OCI-M2 (cell line): ENCODE data around the gene TTC7B.

ENCODE experiments used
- DNase-seq: peaks from one replicate; lab custom pipeline; 2025; ENCODE audit not compliant: unreplicated experiment; lab: John Stamatoyannopoulos, UW

The TTC7B gene

GRCh38 chr14:90567991-90568390, 248.2 kb downstream of the TTC7B start:
- DNase-seq, result no peak

DNA sequence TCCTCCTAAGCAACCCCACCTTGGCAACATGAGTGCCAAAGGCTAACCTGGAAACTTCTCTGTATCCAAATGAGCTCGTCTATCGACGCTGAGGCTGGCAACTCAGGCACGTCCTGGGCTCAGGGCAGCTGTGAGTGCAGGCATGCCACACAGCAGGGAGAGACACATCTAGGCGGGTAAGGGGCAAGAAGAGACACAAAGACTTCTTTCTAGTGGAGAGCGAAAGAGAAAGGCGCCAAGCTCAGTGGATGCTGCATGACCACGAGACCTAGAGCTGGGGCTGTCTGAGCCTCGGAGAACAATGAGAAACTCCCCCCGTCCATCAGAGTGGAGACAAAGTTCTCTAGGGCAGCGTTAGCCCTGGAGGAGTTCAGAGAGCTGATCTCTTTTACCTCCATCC, 249.0 kb downstream of the TTC7B start:
- no peak for DNase-seq

GRCh38 chr14:90566481-90566880, 249.7 kb downstream of the TTC7B start:
- no peak for DNase-seq

- no peak for DNase-seq
These were observed 251.7 kb downstream of the TTC7B start for GRCh38 chr14:90564496-90564895.

GRCh38 chr14:90562652-90563051, 253.6 kb downstream of the TTC7B start:
- DNase-seq, result no peak

GRCh38 chr14:90561920-90562319, 254.3 kb downstream of the TTC7B start:
- DNase-seq, result no peak

DNA sequence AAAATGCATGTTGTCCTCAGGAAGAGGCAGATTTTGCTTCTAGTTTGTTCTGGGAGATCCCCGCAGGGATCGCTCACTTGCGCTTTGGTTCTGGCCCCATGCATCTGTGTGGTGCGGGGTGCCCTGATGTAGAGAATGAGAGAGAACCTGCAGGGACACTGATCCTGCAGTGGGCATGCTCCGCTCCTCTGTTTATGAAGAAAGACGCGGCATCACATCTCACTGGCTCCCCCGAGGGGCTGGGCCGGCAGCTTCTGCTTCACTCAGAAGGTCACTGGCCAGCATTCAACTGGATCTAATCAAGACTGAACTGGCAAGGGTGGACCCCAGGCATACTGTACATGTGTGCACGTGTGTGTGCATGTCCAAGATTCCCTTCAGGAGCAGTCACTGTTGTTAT, 255.2 kb downstream of the TTC7B start:
- DNase-seq, result no peak

DNA sequence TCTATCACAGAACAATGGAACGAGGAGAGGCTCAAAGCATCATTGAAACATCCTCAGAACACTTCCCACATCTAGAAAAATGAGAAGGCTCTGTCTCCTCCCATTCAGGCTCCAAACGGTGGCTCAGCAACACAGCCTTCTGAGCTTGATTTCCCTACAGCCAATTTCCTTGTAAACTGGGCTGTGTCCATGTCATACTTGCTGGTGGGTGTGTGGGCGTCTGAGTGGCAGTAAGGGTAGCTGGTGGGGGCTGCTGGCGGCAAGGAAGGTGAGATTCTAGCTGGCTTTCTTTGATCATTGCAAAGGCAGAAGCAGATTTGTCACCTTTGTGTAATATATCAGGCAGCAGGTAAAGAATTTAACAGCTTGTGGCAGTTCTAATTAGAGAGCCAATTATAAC, 255.7 kb downstream of the TTC7B start:
- DNase-seq, result no peak

DNA sequence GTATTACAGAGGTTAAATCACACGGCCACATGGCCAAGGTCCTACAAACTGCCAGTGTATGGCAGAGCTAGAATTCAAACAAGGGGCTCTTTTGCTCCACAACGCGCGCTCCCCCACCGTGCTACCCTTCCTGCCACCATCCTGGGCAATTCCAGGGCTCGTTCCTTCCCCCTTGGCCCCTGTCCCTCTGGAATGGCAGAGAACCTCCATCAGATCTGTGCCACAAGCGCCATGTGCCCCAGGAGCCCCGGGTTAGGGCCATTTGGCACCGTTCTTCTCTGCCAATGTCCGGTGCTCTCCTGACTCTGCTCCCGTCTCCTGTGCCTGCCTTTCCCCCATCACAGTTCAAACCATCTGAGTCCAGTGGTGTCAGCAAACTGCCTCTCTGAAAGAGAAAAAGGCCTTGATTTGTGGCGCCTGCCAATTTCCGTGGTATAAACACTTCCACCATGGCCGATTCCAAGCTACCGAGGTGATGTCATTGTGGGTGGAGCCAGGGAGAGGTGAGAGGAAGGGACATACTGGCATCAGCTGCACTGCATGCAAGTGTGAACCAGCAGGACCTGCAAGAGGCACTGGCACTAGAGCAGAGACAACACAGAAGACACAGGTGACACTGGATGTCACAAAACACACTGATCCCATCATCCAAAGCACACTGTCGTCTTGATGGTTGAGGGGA, 256.3 kb downstream of the TTC7B start:
- no peak for DNase-seq

DNA sequence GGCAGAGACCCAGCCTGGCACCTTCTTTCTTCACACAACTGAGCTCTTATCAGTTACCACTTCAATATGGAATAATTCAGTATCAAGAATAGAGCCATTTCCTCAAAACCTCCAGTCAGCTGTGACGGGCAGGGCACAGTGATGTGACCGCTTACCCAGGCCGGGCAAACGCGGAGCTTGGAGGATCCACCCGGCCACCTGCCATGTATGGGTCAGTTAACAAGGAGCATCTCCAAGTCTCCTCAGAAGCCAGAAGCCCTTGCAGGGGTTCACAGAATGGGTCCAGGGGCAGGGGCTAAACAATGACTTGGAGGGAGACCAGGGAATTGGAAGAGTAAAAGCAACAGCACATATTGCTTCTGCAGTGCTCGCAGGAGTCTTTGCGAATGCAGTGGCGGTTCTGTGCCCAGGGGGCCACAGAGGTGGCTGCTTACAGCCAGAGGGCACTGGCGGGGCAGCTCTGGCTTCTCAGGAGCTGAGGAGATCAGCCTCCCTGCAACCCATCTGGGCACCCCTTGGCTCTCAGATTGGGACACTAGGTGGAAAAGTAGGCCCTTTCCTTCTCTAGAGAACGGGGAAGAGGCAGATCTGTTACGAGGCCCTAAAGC, 257.1 kb downstream of the TTC7B start:
- DNase-seq, result no peak

- DNase-seq, result no peak
These were observed 257.9 kb downstream of the TTC7B start for GRCh38 chr14:90558041-90558982.

GRCh38 chr14:90557516-90557915, 258.7 kb downstream of the TTC7B start:
- DNase-seq, result no peak

DNA sequence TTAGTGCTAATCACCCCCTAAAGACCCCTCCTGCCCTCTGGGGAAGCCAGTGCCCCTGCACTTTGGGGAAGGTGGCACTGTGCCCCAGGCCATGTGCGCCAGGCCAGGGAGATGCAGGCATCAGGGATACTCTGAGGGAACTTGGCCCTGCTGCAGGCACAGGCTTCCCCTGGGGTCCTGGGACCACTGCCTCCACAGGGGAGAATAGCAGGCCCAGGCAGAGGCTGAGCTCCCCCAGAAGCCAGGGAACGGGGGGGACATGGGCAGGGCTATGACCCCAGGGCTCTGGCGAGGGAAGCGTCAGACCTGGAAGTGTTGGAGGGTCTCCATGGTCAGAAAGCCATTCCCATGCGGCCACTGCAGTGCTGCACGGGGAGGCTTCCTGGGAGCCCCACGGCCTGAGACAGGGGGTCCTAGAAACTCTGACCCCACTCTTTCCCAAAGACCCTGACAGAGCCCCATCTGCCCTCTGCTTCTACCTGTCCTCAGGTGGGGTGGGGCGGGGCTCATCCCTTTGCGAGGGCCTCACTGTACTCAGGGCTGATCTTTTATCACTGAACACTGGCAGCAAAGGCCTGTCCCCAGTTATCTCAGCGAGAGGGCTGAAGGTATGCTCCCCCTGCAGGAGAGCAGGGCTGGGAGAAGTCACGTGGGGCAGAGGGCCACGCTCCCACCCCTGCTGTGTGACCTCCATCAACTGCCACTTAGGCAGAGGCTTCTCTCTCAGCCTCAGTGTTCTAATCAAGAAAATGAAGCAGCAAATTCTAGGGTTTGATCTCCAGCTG, 259.4 kb downstream of the TTC7B start:
- DNase-seq, result no peak

GRCh38 chr14:90556012-90556477, 260.2 kb downstream of the TTC7B start:
- no peak for DNase-seq

DNA sequence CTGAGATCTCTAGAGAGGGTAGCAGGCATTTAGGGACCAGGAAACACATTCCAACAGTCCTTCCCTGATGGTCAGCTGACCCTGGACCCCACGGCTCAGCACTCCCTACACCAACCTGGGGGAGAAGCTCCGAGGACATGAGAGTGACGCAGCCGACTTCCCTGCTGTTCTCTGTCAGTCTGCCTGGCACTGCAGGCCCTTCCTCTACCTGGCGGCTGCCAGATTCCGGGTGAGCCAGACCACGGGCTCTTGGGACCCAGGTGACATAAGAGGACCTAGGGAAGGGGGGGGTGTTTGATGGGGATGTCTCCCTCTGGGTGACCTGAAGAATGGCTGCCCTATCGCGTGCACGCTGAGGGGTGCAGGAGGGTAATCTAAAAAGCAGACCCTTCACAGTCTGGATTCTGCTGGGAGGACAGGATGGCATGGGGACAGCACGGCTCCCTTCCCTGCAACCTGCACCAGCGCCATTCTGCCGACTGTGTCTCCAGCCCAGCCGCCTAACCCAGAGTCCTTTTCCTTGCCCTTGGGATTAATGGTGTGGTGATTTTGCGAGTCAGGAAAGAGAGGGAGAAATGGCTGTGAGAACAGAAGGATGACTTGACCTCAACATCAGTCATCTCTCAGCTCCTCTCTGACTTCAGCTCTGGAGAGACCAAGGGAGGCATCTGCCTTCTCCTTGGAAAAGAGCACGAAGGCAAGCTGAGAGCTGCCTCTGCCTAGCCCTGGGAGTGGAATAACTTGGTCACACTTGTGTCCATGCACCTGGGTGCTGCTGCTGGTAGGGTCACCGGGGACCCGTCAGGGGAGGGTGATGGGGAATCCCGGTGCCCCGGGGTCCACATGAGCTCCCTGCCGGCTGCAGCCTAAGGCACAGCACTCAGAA, 260.9 kb downstream of the TTC7B start:
- no peak for DNase-seq

DNA sequence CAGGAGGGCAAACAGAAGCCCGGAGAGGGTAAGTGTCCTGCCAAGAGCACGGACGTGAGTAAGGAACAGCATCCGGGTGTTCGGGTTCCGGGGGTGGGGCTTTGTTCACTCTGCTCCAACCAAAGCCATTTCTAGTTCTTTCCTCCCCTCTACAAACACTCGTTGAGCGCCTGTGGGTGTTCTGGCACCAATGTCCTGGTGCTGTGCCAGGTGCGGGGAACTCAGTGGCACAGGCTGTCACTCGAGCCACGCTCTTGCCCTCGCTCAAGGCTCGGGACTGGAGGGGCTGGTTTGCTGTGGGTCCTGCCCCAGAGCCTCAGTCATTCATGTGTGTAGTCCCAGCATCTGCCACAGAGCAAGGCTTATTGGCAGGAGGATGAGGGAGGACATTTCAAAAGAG, 261.9 kb downstream of the TTC7B start:
- no peak for DNase-seq

- DNase-seq, result no peak
These were observed 262.3 kb downstream of the TTC7B start for GRCh38 chr14:90553921-90554336.

DNA sequence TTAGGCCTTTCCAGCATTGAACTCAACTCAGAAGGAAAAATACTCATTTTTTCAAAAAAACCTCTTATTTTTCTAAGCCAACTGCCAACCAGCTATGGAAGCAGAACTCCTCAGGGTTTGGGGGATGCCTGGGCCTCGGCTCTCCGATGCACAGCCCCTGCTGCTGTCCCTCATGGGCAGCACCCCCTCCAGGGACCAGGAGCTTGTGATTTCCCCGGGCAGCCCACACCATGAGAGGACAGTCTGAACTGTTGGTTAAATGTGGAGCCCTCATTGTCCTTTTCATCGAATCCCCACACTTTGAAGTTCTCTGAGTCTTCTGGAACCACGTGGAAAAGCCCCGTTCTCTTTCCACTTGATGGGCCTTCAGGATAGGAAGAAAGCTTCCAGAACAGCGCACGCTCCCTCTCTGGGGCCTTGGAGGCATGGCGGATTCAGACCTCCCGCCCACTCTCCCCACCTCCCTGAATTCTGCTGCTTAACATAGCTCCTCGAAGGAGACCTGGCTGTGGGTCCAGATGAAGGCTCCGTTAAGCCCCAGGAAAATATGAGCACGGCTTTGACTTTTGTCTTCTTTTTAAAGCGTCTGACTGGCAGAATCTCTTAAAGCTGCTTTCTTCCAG, 262.8 kb downstream of the TTC7B start:
- no peak for DNase-seq

GRCh38 chr14:90552465-90553297, 263.5 kb downstream of the TTC7B start:
- DNase-seq, result no peak
